Measurements from ENCODE around the gene FSD2. TPM values are rescaled to one million over a fixed set of nuclear protein-coding genes. Genes with fewer than 3 reads are reported as not detected.

FSD2 gene
- total RNA-seq, 1 experiment from 2014 or later, result not detected

DNA sequence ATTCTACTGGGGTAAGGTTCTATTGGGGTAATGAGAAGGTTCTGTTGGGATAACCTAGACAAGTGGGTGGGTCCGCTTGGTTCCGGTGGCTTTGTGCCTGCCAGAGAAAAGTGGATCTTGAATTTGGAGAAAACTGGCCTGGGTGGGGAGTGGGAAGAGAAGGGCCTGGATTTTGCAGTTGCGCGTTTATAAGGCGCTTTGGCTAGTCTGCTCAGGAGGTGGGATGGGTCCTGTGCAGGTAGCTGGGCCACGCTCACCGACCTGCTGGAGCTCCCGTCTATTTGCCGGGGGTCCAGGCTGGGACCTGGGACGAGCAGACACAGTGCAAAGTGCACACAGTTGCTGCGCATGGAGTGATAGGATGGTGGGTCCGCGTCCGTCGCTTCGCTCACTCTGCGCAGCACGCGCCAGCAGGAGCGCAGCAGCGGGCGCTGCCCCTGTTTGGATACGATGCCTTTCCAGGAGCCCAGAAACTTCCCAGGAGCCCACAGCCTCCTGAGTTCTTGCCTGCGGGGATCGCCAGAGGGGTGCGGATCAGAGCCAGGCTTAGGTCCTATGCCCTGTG, 94.9 kb downstream of the FSD2 start:
- Histone ChIP-seq H3K4me1 (ENCODE audit: insufficient read depth, low read length) (peaks cover 8% of the 10 kb centered on the region), H3T11ph (ENCODE audit: low read length) (no peak overlapping the region), H3K79me1 (ENCODE audit: insufficient read depth, low read depth, low read length, poor library complexity, severe bottlenecking) (no peaks in the 10 kb centered on the region), H3K79me2 (ENCODE audit: insufficient read depth, low read length) (no peaks in the 10 kb centered on the region), H2BK20ac (ENCODE audit: low read depth, low read length, poor library complexity, severe bottlenecking) (no peak overlapping the region), H4K8ac (replicated peaks; ENCODE audit: insufficient read length, low read depth, low read length) (no peak overlapping the region), H4K91ac (ENCODE audit: insufficient read length, low read depth, low read length) (no peak overlapping the region), H2AFZ (ENCODE audit: low read length) (no peak overlapping the region), H3K14ac (ENCODE audit: insufficient read depth, low read length) (no peak overlapping the region), H2BK15ac (ENCODE audit: low read depth, low read length) (no peak overlapping the region), H3K23me2 (ENCODE audit: insufficient read length, low read depth, low read length, poor library complexity, severe bottlenecking) (peaks cover 15% of the 10 kb centered on the region), H3K4ac (ENCODE audit: low read depth, low read length) (no peak overlapping the region), H2BK12ac (ENCODE audit: insufficient read length, low read depth, low read length) (no peak overlapping the region), H3K27ac (ENCODE audit: insufficient read length, low read depth, low read length) (no peak overlapping the region), H4K20me1 (ENCODE audit: control insufficient read depth, insufficient read depth, insufficient read length) (no peaks in the 10 kb centered on the region), H3K9ac (ENCODE audit: extremely low read depth, insufficient read length, low read length) (no peak overlapping the region), H3K4me2 (ENCODE audit: insufficient read depth, insufficient read length, low read length) (no peak overlapping the region), H2BK120ac (ENCODE audit: low read depth, low read length, poor library complexity, severe bottlenecking) (no peak overlapping the region), H3K23ac (ENCODE audit: insufficient read length, low read depth, low read length) (no peak overlapping the region), H3K18ac (ENCODE audit: insufficient read length, low read depth, low read length) (no peak overlapping the region), H3K27me3 (ENCODE audit: insufficient read depth, low read length) (no peaks in the 10 kb centered on the region), H2BK5ac (ENCODE audit: insufficient read length, low read length) (no peak overlapping the region), H2AK5ac (ENCODE audit: insufficient read length, low read length) (no peak overlapping the region), H3K9me3 (ENCODE audit: control insufficient read depth, low read depth, low read length) (no peaks in the 10 kb centered on the region), H4K5ac (ENCODE audit: insufficient read length, low read depth, low read length) (no peak overlapping the region), H3K56ac (ENCODE audit: insufficient read length, low read depth, low read length) (no peak overlapping the region)
- H3K4me1 Mint-ChIP-seq, result peaks cover 5 to 6% of the 10 kb centered on the region in 2 experiments; a peak in 3 of 4 replicates
- H3K36me3 Mint-ChIP-seq (ENCODE audit: insufficient read depth in 1 of 3, low read depth in 3 of 3), result no peaks in the 10 kb centered on the region; a peak in 1 of 7 replicates
- H3K27ac Mint-ChIP-seq, result no peak overlapping the region
- H3K9me3 Mint-ChIP-seq, result no peaks in the 10 kb centered on the region; a peak in 1 of 5 replicates
- no CpG with 5 or more reads among the region's 26 CpGs for WGBS (ENCODE audit: extremely low coverage, insufficient read length, low lambda C conversion rate)
- TF ChIP-seq, protein P1, sequence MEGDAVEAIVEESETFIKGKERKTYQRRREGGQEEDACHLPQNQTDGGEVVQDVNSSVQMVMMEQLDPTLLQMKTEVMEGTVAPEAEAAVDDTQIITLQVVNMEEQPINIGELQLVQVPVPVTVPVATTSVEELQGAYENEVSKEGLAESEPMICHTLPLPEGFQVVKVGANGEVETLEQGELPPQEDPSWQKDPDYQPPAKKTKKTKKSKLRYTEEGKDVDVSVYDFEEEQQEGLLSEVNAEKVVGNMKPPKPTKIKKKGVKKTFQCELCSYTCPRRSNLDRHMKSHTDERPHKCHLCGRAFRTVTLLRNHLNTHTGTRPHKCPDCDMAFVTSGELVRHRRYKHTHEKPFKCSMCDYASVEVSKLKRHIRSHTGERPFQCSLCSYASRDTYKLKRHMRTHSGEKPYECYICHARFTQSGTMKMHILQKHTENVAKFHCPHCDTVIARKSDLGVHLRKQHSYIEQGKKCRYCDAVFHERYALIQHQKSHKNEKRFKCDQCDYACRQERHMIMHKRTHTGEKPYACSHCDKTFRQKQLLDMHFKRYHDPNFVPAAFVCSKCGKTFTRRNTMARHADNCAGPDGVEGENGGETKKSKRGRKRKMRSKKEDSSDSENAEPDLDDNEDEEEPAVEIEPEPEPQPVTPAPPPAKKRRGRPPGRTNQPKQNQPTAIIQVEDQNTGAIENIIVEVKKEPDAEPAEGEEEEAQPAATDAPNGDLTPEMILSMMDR (conservative IDR thresholded peaks at IDR 0.05), result no peak
- peak overlapping the region in 1 of 2 experiments; percentile 77; a peak in 4 of 5 replicates for H3K4me3 Mint-ChIP-seq
- peaks cover 11% of the 10 kb centered on the region for H3K27me3 Mint-ChIP-seq (ENCODE audit: low read depth)
- DNase-seq, result no peak
